HG03520 (cell line): ENCODE data around the gene ZNF438.

Source experiments
- ATAC-seq: cut with Tn5 transposase; IDR thresholded peaks from one replicate; pipeline ENCODE4 v1.9.1; 2021; ENCODE audit warnings: mild to moderate bottlenecking, moderate library complexity; ENCODE audit not compliant: unreplicated experiment

The ZNF438 gene

DNA sequence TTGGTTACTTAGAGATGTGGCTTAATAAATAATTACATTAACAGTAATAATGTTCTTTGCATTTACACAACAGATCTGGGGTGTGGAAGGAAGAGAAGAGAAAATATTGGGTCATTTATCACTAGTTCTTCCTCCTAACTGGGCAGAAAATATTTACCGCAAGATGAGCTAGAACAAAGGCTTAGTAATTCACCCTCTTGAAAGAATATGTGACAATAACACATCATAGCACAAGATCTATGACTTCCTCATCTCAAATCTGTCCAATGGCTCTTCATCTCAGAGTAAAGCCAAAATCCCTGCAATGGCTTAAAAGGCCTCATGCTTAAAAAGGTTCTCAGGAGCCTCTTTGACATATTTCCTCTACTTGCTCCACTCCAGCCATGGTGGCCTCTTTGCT lies 178.6 kb downstream of the ZNF438 start:
- no peak for ATAC-seq

DNA sequence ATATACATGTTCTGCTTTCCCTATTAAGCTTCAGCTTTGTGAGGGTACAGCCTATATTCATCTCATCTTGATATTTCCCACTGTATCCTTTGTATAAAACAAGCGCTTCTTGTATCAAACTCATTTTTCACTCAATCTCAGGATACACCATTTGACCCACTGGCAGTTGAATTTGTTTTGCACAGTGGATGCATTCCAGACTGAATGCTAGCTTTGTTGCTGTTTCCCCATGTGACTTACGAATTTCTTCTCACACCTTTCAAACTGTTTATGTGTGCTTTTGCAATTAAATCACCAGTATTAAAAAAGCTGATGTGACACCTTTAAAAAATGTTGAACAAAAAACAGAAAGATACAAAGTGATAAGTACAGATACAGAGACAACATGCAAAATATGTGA lies 180.9 kb downstream of the ZNF438 start:
- no peak for ATAC-seq

DNA sequence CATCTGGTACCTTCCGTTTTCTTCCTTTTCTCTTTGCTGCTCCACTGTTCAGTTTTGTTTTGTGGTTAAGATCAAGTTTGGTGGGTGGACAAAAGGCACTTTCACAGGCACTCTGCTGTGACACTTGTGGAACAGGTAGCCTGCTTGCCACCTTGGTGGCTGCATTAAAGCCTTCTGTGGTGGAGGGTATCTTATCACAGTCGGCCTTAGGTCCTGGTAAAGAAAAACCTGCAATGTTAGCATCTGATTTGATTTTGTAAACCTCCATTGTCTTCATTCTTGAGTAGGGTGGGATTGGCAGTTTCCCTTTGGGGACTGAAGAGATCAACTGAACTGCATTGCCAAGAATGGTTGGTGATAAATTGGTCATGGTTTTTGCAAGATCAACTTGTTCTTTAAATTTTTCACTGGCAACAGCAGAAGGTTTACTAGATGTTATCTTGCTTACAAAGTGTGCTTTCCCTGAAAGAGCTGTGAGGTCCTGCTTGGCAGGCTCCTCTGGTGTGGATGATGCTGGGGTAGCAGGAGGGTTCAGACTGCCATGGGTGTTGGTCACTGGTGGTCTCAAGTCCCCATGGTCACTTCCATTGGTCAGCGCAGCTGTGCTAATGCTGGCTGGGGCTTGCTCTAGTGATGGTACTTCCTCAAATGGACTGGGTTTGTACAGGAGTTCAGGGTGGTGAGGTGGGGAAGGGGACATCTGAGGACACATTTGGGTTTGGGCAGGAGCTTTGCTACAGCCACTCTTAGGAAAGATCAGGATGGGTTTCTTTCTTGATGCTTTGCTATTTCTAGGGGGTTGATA lies 182.2 kb downstream of the ZNF438 start:
- ATAC-seq = no peak

DNA sequence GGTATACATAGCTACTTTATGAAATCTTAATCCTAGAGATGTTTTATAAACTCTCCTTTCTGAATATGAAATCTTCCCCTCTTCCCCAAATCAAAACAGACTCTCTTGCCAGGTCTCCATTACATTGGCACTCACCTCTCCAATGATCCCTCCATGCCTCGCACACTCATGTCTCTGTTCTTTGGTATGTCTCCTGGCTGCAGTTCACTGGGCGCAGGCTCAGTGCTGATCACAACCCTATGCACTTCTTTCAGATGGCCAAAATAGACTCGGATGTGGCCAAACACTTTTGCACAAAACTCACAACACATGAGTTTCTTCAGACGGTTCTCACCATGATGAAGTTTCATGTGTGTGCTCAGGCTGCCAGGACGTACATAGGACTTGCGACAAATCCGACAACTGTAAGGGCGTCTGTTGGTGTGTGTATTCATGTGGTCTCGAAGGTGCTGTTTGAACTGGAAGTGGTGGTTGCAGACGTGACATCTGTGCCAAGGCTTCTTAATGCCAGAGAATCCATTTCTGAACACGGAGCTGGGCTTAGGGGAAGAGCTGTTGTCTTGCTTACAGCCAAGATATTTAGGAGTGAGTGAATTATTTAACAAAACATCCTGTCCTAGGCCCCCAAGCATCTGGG lies 183.2 kb downstream of the ZNF438 start:
- ATAC-seq = no peak

GRCh38 chr10:30847642-30848041 lies 184.0 kb downstream of the ZNF438 start:
- ATAC-seq = no peak

- no peak for ATAC-seq
Observed at GRCh38 chr10:30847199-30847598, 184.5 kb downstream of the ZNF438 start.

- no peak for ATAC-seq
Observed at GRCh38 chr10:30846710-30847109, 185.0 kb downstream of the ZNF438 start.

GRCh38 chr10:30842894-30843293 lies 188.8 kb downstream of the ZNF438 start:
- no peak for ATAC-seq

GRCh38 chr10:30842185-30842584 lies 189.5 kb downstream of the ZNF438 start:
- ATAC-seq = no peak

- no peak for ATAC-seq
Observed at GRCh38 chr10:30840395-30841050, 191.1 kb downstream of the ZNF438 start.

DNA sequence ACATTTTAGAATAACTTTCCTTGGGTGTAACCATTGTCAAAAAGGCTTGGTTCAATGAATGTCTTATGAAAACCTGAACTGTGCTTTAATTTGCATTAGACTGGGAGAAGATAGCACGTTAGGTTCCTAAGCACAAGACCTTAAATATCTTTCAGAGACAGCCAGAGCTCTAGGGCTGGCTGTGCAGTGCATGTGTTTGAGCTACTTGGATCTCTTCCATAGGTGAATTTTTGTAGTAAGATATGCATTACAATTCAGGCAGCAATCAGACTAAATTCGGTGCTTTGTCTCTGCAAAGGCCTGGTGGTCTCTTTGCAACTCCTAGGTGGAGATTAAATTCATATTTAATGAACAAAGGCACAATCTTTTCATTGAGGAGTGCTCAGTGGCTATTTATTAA lies 192.0 kb downstream of the ZNF438 start:
- no peak for ATAC-seq

DNA sequence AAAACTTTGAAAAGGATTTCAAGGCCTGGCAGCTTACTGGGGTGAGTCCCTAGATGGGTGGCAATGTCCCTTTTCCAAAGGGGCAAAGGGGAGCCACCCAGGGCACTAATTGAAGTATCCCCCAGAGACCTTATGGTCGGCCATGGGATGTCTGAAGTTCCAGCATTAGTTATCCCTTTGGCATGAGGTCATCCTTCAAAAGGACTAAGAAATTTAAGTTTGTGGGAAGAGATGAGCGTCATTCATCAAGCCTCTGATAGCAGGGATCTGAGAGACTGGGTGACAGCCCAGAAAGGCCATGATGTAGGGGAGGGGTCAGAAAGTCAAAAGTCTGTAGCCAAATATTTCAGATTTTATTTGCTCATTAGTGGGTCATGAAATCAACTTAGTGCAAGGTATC lies 195.3 kb downstream of the ZNF438 start:
- ATAC-seq = no peak

DNA sequence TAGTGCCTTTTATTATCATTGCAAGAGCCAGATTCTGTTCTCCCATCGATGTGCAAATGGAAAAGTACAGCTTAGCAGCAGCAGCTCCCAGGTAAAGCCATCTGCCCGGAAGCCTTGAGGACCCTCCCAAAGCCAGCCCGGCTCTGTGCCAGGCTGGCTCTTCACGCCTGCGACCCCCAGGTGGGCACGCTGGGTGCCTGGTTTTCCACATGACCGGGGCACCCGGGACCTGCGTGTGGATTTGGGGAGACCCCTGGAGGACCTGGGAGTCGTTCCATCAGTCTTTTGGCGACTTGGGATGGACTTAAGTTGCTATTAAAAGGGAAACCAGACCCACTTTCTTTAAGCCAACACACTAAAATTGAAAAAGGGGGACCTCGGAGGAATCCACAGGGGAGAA lies 196.5 kb downstream of the ZNF438 start:
- no peak for ATAC-seq

DNA sequence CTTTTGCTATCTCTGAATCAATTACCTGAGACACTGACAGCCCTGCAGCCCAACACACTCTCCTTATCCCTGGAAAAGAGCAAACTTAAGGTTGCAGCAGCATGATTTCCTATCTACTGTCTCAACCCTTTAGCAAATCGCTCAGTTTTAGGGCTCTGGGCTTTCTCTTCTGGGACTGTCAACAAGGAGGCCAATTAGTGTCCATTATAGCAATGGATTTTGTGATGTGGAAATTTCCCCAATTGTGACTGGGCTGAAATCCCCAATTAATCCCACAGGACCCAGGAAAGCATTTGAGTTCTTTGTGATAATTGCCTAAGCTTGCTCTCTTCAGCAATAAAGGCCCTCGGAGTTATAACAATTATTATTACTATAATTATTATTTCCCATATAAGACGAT lies 197.0 kb downstream of the ZNF438 start:
- ATAC-seq = no peak

GRCh38 chr10:30834153-30834552 lies 197.5 kb downstream of the ZNF438 start:
- ATAC-seq = no peak

DNA sequence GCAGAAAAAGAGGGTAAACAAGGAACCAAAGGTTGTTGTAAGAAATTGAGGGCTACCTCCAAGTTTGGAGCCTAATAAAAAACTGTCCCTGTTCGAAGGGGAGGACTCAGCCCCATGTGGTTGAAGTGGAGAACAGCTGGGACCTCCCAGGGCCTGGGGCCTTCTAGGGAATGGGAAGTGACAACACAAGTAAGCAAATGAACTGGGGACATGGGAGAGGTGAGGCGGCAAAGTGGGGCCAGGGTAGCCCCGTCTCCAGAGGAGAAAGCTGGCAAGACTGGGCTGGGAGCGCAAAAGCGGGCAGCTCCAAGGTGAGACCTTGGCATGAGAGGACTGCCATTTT lies 198.1 kb downstream of the ZNF438 start:
- no peak for ATAC-seq

GRCh38 chr10:30832749-30833627 lies 198.7 kb downstream of the ZNF438 start:
- no peak for ATAC-seq

DNA sequence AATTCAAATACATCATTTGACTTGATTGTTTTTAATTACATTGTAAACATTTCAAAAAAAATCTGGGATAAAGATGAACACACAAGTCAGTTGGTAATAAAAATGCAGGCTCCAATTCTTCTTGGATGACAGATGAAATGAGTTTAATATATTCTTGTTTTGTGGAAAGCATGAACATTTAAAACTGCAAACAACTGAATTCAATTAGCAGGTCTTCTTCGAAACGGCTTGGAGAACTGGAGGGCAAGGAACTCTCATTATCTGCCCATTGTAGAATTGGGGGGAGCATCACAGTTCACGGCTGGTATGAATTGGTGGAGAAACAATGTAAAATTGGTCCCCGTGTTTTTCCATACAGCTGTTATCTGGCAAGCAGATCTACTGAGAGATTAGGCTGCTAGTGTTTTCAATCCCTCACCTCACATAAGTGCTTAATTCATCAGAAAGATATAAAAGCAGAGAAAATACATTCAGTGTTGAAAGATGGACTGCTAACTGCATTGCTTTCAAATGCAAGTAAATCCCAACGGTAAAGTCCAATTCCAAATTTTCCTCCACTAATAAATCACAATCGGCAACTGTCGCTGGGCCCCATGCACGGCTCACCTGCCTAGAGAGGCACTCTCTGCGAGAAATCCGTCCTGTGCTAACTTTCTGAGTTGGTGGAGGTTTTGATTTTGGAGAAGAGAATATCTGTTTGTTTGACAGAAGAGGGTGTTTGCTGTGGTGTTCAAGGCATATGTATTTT lies 199.5 kb downstream of the ZNF438 start:
- ATAC-seq = no peak

- ATAC-seq = no peak
Observed at GRCh38 chr10:30831426-30831825, 200.2 kb downstream of the ZNF438 start.
